ENCODE data around the gene KHSRP.
"Not testable (repeated sequence)": the region's sequence is repeated elsewhere in the genome, so short reads cannot be mapped to it uniquely, and the experiment has no call there.

Gene KHSRP

DNA sequence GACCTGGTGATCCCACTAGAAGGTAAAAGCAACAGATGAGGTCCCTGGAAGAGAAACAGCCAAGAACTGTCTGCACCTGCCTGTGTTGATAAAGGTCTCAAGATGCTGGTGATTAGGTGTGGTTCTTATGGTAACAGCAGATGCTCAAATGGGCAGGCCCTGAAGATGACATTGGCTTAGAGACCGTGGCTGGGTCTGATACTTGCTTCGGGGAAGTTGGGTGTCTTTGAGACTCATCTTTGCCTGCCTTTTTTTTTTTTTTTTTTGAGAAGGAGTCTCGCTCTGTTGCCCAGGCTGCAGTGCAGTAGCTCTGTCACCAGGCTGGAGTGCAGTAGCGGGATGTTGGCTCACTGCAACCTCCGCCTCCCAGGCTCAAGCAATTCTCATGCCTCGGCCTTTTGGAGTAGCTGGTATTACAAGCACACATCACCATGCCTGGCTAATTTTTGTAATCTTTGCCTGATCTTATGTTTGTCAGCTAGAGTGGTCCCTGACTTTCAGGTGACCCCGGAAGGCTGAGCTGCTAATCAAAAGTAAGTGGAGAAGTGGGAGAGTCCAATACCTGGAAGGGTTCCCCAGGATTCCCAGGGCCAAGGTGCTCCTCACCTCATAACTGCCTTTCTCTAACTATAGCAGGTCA, 27.1 kb upstream of the KHSRP start:
- DNase-seq (ENCODE audit: low spot score) = no peak

DNA sequence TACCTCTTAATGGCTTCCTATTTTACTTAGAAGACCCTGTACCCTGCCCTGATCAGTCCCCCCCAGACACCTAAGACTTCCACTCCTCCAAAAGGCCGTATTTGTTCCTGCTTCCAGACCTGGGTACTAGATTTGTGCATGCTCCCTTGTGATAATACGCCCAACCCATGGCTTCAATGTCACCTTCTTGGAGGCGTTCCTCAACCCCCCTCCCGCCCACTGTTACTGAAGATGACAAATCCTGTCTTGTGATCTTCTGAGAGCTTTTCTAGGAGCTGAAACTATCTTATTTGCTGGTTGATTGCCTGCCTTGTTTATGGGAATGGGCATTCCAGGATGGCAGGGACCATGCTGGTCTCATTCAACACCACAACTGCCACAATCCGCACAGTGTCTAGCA, 25.6 kb upstream of the KHSRP start:
- DNase-seq (ENCODE audit: low spot score) = no peak

DNA sequence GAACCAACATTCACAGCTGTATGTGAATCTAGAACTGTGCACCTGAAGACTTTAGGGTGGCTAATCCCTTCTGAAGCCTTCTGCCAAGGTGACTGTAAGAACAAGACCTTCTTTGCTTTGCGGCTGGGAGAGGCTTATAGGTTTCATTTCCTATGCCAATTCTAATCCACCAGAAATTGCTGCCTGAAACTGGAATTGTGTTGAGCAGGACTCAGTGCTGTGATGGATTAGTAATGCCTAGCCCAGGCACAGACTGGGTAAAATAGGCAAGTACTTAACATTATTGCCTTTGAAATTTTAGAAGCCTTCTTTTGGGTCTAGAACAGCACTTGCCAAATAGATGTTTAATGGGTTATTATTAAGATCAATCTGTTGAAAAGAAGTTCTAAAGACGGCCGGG, 23.4 kb upstream of the KHSRP start:
- DNase-seq (ENCODE audit: low spot score) = no peak

DNA sequence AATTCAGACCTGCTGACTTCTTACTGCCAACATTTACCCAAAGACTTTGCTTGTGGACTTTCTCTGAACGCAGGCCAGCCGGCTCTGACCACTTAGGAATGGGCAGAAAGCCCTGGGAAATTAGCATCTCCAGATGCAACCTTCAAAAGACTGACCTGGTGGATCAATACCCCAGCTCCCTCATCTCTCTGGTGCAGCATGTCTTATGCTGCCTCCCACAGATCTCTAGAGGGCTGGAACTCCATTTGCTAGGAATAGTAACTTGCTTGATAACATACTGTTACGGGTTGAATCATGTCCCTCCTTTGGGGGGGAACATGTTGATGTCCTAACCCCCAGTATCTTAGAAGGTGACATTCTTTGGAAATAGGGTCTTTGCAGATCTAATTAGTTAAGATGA, 21.8 kb upstream of the KHSRP start:
- no peak for DNase-seq (ENCODE audit: low spot score)

DNA sequence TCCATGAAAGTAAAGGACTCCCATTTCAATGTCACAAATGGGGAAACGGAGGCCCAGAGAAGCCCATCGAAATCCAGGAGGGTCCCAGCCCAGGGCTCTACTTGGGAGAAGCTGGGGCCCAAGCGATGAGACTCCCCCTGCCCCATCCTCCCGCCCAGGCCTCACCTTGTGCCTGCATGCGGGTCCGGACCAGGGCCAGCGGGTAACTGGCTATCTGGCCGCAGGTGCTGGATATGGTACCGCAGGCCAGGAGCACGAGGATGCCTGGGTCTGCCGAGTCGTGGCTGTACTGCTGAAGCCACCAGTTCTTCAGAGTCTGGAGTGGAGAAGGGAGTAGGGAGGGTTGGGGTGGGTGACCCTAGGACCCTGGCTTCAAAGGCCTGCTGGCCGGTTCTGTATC, 19.4 kb upstream of the KHSRP start:
- no peak for DNase-seq (ENCODE audit: low spot score)

DNA sequence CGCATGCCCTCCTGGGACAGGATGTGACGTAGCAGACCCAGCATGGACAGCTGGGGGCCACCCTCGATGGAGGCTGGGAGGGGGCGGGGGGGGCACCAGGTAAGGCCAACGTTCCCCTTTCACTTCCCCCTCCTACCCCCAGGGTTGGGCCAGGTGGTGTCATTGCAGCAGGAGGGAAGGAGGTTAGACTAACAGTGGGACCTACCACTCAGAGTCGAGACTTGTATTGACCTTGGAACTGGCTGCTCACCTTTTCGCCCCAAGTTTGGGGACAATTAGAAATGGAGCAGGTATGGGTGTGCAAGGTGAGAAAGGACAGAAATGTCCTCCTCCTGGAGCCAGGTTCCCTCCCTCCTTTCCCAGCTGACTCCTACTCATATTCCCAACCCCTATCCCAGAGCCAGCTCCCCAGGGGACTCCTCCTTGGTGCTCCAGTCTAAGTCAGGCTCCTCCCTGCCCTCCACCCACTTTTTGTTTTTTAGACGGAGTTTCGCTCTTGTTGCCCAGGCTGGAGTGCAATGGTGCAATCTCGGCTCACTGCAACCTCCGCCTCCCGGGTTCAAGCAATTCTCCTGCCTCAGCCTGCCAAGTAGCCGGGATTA, 17.6 kb upstream of the KHSRP start:
- DNase-seq (ENCODE audit: low spot score) = no peak

DNA sequence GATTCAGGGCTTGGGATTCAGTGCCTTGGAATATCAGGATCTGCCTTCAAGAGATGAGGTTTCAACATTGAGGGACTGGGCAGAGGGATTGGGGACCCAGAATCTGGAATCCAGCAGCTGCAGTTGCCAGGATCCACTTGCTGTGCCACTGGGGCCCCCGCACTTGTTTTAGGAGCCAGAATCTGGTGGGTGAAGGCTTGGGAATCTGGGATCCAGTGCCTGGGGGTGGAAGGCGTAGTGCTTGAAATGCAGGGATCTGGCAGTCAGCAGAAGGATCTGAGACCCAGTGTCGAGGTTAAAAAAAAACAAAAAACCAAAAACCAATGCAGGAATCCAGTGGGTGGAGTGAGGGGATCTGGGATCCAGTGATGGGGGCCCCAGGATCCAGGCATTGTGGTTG, 16.3 kb upstream of the KHSRP start:
- DNase-seq (ENCODE audit: low spot score) = no peak

DNA sequence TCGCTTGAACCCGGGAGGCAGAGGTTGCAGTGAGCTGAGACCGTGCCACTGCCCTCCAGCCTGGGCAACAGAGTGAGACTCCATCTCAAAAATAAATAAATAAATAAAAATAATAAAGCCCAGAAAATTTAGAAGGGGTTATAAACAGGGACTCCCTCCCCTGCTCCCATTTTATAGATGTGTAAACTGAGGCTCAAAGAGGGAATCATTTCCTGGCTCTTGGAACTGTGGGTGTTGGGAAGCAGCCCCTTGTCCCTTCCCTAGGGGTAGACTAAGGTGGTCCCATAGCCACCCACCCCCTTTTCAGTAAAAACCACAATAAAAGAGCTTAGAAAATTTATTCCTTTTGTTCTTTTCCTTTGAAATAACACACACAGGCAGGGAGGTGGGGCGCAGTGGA, 15.1 kb upstream of the KHSRP start:
- no peak for DNase-seq (ENCODE audit: low spot score)

DNA sequence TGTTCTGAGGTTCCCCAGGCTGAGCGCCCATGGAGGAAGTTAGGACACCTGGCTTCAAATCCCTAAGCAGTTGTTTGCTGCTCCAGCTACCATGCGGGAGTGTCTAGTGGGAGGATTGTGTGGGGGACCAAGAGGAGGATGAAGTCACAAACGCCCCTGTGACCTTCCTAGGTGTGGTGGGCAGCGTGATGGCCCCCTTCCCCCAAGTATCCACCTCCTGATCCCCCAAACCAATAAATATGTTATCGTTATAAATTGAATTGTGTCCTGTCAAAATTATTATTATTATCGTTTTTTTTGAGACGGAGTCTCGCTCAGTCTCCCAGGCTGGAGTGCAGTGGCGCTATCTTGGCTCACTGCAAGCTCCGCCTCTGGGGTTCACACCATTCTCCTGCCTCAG, 9.1 kb upstream of the KHSRP start, which contains the start of gene SLC25A41:
Gene SLC25A41 (minus strand): TSS at position 101 of the 400 bp plus-strand sequence. CDS start 70 bp downstream, at position 31.
- DNase-seq (ENCODE audit: low spot score) = no peak

DNA sequence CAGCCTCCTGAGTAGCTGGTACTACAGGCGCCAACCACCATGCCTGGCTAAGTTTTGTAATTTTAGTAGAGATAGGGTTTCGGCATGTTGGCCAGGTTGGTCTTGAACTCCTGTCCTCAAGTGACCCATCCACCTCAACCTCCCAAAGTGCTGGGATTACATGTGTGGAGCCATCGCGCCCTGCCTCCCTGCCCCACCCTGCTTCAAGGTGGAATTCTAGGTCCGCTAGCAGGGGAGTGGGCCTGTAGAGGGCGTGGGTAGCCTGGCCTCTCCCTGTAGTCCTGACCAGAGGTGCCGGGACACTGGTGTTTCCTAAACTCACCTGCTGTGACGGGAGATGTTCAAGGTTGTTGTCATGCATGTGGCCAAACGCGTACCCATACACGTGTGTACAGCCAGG, 8.6 kb upstream of the KHSRP start:
- no peak for DNase-seq (ENCODE audit: low spot score)

DNA sequence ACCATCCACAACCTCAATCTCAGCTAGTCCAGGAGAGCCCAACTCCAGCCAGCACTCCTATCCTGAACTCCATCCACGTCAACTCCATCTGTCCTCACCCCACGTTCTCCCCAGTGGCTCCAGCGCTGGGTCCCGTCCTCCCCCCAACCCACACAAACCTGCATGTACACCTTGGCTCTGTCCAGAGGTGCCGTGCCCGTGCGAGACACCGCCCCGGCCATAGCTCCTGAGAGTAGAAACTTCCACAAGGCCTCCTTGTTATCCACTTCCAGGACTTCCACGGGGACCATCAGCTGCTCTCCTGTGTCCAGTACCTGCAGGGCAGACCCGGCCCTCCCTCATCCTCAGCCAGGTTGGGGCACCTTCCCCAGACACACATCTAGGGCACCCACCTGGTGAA, 7.3 kb upstream of the KHSRP start:
- DNase-seq (ENCODE audit: low spot score) = no peak

DNA sequence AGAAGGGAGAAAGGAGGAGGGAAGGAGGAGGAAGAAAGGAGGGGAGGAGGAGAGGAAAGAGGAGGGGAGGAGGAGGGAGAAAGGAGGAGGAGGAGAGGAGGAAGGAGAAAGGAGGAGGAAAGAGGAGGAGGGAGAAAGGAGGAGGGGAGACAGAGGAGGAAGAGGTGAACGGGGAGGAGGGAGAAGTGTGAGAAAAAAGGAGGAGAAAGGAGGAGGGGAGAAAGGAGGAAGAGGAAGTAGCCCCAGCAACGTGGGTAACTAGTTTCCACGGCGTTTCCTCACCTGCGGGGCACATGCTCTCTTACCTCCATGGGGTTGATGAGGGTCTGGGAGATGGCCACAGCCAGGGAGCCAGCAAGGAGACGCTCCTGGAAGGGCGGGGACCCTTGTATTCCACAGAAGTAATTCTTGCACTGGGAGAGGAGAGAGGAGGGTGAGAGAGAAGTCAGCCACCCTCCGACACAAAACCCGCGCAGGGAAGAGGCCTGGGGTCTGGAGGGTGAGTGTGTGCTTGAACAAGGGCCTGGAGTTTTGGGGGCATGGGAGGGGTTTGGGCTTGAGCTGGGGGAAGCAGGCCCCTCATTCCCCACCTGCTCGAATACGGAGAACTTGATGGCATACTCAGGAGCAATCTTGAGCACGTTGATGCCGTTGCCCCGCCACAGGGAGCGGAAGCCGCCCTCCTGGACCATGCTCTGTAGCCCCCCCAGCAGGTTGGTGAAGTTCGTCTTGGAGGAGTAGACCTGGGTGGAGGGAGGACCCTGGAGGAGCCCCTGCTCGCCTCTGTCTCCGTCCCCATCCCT, 5.0 kb upstream of the KHSRP start:
- DNase-seq (ENCODE audit: low spot score) = no peak

DNA sequence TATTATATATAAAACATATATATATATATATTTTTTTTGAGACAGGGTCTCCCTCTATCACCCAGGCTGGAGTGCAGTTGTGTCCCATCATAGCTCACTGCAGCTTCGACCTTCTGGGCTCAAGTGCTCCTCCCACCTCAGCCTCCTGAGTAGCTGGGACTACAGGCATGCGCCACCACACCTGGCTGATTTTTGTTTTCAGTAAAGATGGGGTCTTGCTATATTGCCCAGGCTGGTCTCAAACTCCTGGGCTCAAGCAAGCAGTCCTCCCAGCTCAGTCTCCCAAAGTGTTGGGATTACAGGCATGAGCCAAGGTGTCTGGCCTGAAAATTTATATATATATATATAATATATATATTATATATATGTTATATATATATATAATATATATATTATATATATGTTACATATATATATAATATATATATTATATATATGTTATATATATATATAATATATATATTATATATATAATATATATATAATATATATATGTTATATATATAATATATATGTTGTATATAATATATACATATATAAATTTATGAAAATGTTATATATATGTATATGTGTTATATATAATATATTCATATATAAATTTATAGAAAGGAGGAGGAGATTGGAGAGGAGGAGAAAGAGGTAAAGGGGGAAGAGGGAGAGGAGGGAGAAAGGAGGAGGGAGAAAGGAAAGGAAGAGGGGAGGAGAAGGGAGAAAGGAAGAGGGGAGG, 4.2 kb upstream of the KHSRP start:
- not testable (repeated sequence) for DNase-seq (ENCODE audit: low spot score)

DNA sequence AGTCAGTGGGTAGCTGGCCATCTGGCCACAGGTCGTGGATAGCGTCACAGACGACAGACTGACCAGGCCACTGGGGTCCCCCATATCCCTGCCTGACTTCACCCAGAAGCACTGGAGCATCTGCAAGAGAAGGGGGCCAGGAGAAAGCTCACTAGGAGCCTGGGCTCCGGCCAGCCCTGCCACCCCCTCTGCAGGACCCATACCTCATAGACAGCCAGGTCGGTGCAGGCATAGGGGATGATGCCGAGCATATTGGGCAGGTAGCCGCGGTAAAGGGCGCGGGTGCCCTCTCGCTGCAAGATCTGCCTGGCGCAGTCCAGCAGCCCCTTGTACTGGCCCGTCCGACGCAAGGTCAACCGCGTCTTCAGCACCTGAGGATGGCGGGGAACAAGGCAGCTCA, 2.5 kb upstream of the KHSRP start:
- no peak for DNase-seq (ENCODE audit: low spot score)

DNA sequence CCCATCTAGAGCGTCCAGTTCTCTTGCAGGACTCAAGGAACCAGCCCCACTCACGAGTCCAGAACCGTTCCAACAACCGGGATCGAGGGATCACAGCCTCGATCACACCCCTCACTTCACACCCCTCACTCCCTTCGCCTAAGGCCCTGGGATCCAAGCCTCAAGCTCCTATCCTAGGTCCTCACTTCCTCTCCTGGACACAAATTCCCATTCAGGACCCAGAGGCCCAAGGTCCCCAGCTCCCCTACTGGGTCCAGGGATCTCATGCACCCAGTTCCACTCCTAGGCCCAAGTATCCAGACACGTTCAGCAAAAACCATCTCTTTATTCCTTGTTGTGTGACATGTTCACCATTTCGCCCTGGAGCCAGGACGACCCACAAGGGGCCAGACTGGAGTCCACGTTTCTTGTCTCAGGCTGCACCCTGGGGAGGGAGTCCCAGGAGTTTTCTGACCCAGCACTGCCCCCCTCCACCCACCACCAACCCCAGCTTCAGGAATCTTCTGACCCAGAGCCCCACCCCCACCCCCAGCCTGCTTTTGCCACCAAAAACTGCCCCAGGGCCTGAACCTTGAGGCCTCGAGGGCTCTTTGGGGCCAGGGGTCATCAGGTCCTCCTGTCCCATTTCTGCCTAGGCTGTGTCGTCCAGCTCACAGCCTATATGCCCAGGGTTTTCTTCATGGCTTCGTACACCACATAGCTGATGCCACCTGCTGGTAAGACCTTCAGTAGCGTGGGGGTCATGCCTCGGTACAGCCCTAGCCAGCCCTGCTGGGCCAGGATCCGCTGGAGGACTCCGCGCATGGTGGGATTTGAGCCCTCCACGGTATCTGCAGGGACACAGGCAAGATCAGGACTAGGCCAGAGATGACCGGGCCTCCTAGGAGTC, 1.4 kb upstream of the KHSRP start:
- no peak for DNase-seq (ENCODE audit: low spot score)

DNA sequence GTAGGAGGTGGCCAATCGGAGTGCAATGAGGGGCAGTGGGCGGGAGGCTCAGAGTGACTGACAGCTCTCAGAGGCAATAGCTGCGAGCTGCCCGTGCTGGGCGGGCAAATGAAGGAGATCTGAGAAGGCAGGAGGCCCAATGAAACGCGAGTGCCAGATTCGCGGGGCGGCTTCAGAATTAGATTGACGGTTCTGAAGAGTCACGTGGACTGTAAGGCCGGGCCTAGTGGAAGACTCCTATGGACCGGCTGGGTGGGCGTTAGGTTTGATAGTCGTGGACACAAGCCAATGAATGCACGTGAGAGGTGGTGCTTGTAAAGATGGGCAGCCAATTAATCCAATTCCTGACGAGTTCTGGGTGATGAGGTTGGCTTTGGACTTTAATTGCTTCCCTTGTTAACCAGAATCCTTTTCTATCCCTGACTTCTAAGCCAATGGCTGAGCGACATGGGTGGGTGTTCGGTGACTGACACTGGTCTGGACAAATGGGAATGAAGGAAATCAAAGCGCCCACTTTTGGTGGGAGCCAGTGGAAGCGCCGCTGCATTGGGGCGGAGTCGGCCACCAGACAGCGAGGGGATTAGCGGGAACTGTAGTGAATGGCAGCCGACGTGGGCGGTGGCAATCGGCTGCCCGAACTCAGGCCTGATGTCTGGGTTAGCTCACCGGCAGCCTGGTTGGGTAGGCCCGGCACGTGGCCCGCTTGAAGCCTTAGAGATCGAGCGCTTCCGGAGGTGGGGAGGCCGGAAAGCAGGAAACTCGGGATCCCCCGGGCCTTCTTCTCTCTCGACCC, 524 bp upstream of the KHSRP start:
- peak; percentile 100 for DNase-seq (ENCODE audit: low spot score)

DNA sequence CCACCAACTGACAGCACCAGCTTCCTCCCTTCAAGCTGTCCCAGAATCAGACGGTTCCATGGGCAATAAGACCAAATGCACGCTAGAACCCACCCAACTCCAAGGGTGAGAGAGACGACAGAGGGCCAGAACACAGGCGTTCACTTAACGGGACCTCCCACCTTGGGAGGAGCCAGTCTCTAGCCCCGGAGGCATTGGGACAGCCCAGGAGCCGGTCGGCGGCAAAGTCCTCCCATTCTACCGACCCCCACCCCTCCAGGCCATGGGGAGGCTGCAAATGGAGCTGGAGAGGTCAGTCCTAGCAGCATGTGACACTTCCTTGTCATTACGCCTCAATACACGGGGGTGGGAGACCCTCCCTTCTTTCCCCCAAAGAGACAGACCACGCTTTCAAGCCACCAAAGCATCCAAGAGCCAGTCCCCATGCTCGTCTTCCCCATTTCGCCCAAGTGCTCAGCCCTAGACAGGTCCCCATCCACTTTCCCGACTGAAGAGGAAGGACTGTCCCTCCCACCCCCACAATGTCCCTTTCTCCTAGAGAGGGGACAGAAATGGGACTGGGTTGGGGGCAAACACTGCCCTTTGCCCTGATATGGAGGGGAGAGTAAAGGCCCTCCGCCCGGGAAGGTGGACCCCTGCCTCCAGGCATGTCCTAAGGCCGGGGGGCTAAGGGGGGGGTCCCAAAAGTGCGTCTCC, 964 bp downstream of the KHSRP start:
- no peak for DNase-seq (ENCODE audit: low spot score)

DNA sequence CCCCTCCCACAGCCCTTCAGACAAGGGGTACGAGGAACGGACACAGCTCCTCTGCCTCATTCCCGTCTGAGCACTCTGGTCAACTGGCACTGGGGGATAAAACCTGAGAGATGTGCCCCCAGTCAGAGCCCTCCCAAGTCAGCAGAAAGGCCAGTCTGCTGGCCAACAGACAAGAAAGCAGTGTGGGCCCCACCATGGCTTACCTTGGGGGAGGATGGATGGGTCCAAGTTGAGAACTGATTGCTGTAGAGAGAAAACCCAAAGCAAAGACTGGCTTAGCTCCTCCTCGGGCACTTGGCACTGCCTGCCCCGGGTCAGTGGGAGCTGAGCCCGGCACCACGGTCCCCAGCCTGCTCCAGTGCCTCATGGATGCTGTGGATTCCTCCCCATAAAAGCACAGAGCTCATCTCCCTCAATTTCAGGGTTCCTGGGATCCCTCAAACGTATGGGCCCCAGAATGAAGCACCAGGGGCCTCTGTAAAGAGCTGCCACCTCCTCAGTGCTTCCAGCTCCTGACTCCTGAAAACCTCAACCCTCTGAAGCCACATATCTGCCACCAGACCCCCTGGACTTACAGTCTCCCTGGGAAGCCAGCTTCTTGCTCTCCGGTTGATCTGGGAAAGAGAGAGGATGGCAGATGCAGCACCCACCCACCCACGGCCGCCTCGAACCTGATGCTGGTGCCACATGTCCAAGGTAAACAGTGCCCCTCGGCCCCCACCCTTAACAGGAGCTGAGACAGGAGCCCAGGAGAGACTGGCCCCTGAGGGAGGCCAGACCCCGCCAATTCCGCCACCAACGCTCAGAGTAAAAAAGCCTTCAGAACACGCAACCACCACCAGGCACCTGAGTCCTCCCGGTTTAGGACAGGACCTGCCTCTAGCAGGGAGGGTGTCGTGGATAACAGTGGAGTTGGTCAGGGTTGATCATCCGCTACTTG, 3.3 kb downstream of the KHSRP start:
- no peak for DNase-seq (ENCODE audit: low spot score)

DNA sequence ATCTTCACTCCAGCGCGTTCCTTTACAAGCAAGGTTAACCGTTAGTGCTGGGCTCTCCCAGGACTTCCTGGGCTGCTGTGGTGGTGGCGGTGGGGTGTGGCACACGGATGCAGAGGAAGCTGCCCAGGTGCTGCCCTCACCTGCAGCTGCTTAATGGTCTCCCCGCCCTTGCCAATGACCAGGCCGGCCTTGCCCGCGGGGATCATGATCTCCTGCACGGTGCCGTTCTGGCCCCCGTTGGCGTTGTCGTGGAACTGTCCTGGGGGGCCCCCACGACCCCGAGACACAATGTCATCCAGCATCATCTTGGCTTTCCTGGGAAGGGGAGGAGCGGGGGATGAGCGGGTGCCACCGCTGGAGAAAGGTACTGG, 6.1 kb downstream of the KHSRP start:
- no peak for DNase-seq (ENCODE audit: low spot score)

Data from CD4-positive, alpha-beta T cell treated with Interleukin-6 at 100 ng/mL for 8 hours (primary cell).